LHCN-M2 (cell line): ENCODE measurements around the gene ECI2. TPM values are rescaled to one million over a fixed set of nuclear protein-coding genes. Genes with fewer than 3 reads are reported as not detected.
"Not testable (repeated sequence)": the region's sequence is repeated elsewhere in the genome, so short reads cannot be mapped to it uniquely, and the experiment has no call there.

Experiments used
- DNase-seq: peaks from one replicate; pipeline ENCODE4 v3.0.0-alpha.2; 2012; ENCODE audit warnings: low read depth
- total RNA-seq: library from RNA; depleted of rRNA; stranded (reverse); fragments of >200 nt; gene quantifications from 2 replicates; pipeline ENCODE4 v1.2.3, GENCODE V29; 2014; rRNA removed

The ECI2 gene
- total RNA-seq, 1 experiment from 2014 or later = 74.9 TPM

DNA sequence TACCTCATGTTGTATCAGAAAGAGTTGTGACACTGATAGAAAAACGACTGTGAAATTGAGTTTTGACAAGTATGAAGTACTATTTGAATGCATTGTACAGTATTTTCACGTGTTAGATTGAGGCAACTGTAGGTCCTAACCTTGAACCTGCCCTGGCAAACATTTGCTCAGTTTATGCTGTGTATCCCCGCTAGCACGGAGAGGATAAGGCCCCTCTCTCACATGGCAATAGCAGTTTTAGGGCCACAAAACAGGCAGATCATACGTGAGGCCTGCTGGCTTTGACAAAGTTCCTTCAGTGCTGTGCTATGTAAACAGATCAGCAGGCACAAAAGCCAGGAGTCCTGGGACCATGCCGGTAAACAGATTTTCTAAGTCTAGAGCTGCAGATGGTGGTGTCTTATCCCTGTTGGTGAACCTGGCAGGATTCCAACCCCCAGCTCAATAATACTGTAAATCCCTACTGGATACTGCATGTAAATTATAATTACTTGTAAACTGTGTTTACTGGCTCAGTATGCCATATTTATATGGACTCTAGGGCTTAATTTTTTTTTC is 32.6 kb downstream of the ECI2 start:
- no peak for DNase-seq

DNA sequence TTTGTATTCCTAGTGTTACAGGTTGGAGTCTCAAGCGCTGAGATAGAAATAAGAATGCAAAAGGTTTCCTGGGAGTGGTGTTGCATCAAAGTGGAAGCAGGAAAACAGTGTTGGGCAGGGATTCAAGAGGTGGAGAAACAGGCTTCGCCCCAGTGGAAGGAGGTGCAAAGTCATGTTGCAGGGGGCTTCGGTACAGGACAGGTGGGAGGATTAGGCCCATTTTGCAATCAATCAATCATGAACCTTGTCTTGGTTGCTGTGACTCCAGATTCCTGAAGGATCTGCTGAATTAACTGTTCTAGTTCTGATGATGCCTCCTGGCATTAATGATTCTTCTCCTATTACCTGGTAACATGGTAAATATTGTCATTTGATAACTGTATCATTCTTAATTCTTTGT is 34.1 kb downstream of the ECI2 start:
- no peak for DNase-seq

DNA sequence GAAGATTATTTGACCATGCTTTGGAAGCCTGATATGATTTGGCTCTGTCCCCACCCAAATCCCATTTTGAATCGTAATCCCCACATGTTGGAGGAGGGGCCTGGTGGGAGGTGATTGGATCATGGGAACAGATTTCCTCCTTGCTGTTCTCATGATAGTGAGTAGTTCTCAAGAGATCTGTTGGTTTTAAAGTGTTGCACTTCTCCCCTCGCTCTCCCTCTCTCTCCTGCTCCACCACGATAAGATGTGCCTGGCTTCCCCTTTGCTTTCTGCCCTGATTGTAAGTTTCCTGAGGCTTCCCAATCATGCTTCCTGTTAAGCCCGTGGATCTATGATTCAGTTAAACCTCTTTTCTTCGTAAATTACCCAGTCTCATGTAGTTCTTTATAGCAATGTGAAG is 34.7 kb downstream of the ECI2 start:
- DNase-seq = no peak

DNA sequence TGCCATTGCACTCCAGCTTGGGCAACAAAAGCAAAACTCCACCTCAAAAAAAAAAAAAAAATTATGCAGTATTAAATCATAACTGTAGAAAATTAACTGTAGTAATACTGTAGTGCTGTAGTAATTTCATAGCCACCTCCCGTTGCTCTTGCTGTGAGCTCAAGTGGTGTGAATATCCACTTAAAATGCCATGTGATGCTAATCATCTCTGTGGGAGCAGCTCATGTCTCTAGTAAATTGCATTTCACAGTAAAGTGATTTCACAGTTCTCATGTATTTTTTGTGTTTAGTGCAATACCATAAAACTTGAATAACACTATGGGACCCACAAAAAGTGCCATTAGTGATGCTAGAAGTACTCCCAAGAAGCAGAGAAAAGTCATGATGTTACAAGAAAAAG is 42.1 kb downstream of the ECI2 start:
- DNase-seq = no peak

DNA sequence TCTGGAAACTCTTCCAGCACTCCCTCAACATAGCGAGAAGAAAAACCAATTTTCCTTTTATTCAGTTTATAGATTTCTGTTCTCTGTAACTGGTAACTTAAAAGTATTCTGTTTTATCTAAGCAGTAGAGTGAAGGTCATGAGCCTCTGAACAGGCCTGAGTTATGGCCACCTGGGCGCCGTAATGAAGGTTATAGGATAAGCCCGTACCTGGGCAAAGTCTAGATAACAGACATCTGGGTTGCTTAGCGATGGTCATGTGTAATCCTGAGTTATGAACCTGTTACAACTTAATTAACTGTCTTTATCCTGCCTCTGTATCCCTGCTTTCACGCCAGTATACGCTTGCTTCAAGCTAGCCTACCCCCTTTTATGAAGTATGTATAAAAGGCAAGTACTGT is 43.4 kb downstream of the ECI2 start:
- DNase-seq = no peak

DNA sequence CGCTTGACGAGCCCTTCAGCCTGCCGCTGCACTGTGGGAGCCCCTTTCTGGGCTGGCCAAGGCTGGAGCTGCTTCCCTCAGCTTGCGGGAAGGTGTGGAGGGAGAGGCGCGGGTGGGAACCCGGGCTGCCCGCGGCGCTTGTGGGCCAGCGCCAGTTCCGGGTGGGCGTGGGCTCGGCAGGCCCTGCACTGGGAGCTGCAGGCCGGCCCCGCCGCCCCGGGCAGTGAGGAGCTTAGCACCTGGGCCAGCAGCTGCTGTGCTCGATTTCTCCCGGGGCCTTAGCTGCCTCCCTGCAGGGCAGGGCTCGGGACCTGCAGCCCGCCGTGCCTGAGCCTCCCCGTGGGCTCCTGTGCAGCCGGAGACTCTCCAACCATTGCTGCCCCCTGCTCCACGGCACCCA is 45.3 kb downstream of the ECI2 start:
- DNase-seq = not testable (repeated sequence)

DNA sequence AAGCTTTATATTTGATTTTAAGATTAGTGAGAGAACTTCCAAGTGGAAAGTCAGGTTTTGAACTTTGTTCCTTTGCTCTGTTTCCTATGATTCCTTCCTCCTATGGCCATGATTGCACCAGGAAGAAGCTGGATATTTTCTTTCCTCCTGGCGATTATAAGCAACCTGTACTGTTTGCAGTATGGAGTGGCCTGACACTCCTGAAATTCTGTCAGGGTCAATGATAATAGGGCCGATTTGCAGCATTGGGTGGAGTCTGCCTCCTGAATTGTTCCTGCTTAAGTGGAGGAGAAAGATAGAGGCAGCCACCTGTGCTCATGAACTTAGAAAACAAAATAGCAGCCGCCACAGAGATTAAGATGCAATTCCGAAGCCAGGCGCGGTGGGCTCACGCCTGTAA is 46.7 kb downstream of the ECI2 start:
- DNase-seq = no peak

DNA sequence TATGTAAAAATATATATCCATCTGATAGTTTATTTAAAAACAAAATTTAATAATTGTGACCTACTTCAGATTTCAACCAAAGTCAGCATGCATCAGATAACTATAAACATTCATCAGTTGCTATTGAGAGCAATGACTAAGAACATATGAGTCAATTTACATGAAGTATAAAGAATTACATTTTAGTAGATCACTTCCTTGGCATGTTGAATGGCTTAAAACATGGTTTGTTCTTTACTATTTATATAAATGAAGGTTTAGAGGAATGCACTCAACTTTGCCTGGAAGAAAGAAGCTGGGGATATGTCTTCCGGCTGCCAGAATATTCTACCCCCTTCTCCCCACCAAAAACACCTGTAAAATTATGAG is 50.1 kb downstream of the ECI2 start:
- peak; percentile 19 for DNase-seq

DNA sequence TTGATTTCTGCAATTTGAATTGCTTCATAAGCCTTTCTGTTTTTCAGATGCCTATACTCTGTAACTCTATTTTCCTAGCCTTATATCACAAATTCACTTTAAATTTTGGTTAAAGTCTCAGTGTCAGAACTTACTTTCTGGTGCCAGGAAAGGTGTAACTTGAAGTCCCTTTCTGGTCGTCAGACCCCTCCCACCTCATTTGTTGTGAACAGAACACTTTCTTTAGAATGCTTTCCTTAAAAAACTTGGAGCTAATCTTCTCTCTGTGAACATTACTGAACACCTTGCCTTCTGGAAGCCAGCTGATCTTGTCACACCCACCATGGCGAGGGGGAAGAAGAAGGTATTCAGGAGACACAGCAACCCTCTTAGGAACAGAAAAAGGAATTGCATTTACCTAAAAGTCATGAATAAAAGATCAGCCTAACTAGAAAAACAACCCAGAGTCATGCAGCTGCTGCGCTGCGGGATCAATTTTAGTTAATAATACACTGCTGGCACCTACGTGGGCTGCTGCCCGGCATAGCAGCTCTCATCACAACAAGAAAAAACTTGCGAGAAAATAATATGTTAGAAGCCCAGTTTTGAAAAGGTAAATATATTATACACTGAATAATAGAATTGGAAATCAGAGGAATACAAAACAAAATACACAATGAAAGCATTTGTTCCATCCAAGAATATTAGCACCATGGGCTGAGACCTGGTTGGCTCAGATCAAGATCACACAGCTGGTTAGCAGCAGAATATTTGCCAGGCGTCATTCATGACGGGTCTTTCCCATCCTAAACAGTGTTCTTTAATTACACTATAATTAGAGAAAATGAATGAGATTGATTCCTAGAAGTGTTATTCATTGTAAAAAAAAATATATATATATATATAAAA is 50.7 kb downstream of the ECI2 start:
- DNase-seq = no peak

DNA sequence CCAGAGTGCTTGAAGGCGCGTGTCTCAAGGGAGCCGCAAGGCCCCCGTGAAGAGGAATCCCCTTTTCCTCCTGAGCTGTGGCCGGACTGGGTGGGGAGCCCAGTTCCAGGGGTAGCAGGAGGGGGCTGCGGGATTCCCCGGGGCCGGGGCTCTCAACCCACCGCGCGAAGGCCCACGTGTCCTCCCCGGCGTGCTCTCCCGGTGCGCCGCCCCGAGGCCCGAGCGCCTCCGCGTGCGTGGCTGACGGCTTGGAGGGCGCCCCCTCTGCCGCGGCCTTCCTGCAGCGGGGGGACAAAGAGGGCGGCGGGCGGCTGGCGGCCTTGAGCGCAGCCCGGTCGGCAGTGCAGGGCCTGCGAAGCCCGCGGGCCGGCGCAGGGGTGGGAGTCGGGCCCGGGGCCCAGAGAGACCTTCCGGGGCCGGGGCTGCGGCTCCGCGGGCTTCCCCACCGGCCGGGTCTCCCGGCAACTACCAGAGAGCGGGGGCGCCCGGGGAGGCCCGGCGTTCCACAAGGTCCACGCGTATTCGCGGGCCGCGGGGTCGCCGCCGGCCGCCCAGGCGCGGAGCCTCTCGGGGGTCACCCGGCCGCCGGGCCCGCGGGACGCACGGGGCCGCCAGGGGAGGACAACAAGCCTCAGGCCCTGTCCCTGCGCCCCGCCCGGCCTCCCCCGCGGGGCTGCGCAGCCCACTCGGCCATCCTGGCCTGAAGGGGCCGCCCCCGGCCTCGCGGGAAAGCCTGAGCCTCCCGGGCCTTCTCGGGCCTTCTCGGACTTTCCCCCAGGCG is 56.5 kb downstream of the ECI2 start, which contains the start of gene FAM217A:
Gene FAM217A, minus strand, starts transcription at position 447 of the 781 bp plus-strand sequence. CDS start 1,723 bp downstream, outside the sequence.
- DNase-seq = no peak

DNA sequence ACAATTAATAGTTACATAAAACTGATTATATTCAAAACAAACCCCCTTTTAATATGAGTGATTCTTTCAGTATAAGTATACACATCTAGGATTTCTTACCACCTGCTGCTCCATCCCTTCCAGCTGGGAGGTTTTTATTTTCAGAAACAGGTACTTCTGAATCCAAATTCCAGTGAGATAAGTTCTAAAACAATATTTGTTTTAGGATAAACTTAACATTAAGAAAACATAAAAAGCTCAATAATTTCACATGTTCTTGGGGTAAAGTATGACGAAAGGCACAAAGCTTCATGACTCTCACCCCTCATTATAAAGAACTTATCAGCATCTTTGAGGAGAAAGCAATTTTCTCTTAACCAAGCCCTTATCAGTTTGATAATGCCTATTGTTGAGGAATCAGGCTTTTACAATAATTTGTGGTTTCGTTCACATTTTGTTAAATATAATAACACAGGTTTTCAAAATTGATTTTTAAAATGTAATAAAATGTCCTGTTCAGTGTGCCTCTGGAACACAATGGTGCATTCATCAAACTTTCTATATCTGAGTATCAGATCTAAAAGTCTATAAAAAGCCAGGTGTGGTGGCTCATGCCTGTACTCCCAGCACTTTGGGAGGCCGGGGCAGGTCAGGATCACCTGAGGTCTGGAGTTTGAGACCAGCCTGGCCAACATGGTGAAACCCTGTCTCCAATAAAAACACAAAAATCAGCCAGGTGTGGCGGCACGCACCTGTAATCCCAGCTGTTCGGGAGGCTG is 60.7 kb downstream of the ECI2 start:
- DNase-seq = no peak

DNA sequence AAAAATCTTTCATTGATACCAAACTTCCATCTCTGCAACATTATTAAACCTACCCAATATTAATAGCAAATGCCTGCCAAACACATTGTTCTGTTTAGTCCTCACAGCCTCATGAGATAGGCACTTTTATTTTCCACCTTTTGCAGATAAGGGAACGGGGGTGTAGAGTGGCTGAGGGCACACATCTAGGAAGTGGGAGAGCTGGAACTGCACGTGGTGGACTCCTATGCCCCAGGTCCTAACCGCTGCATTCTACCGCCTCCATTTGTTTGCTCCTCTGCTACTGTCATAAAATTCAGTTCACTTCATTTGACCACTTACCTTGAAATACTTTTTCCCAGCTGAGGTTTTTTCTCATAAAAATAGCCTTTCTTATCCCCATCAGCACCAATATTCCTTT is 64.0 kb downstream of the ECI2 start:
- DNase-seq = no peak

DNA sequence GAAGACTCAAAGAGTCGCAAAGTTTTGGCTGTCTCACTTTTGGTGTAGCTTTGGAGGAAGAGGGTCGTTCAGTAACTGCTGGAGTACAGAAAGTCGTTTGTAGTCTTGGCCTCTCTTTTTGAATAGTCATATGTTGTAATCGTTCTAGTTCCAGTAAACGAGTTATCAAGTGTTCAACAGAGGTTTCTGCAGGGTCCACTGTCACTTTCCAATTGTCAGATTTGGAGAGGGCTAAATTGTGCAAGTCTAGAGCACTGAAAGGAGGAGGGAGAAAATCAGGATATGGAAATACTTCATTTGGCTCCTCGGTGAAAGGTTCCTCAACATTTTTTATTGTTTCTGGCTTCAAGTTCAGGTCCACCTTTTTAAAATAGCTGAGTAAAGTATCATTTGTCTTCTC is 66.2 kb downstream of the ECI2 start:
- no peak for DNase-seq

DNA sequence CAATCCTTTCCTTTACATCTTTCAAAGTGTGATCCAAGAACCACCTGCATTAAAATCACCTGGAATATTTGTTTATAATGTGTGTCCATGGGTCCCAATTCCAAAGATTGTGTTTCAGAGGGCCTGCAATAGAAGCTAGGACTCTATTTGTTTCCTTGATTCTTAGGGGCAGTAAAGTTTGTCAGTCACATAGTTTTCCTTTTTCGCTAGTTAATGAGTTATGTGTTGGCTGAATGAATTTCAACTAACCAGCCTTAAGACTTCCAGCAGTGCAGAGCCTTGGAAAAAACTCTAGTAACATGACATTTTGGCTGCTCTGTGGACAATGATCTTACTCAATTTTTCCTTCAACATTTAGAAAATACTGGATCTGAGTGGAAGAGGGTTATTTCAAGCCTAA is 67.7 kb downstream of the ECI2 start:
- DNase-seq = no peak

DNA sequence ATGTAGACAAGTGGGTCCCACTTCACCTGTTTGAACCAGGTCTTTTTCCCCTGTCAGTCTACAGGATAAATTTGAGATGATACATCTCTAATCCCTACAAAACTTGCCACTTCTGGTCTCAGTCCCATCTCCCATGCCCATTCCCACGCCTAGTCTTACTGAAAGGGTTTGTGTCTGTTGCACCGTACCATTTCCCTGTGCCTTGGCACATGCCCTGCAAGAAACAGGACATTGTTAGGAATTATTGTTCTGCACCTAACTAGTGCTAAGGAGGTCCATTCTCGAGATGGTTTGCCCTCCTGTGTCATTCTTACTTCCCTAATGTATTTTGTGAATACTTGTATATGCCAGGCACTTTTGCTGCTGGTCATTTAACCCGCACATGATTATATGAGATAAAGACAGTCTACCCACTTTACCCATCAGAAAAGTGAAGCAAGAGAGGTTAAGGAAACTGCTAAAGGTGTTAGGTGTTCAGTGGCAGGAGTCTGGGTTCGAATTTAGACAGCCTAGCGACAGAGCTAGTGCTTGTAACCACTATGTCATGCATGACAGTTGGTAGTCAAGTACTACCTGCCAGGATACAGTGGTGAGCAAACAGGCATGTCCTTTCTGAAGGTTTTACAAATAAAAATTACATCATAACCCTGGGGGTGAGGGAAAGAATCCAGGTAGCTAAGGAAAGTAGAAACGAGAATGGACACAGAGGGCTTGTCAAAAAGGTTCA is 69.2 kb downstream of the ECI2 start:
- DNase-seq = no peak

Other genes with a start within 250 kb of the ECI2 start
- gene FAM217A, start 56.4 kb downstream of the ECI2 start, total RNA-seq = not detected in 2 replicates